RPMI8226 (cell line): Measurements from ENCODE around the gene ING4.
A peak's percentile ranks its signal among the peaks of the same experiment; 100 is the strongest.

ENCODE experiments used
- DNase-seq: peaks from one replicate; pipeline ENCODE4 v3.0.0-alpha.2; 2015

The ING4 gene

DNA sequence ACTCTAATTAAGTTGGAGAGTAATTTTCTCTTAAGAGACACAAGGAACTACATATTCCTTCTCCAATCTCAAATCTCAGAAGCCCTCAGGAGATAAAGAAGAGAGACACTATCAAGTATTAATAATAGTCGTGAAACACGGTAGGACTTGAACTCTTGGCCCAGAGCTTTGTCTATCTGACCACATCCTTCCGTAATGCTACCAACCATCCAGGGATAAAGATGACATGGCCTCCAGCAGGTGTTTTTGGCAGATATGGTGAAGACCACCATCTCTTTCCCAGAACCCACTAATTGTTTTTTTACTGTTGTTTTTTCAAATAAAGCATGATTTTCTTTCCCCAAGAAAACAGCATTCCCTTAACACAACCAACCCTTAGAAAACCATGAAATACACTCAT is 22.9 kb upstream of the ING4 start:
- DNase-seq = no peak

DNA sequence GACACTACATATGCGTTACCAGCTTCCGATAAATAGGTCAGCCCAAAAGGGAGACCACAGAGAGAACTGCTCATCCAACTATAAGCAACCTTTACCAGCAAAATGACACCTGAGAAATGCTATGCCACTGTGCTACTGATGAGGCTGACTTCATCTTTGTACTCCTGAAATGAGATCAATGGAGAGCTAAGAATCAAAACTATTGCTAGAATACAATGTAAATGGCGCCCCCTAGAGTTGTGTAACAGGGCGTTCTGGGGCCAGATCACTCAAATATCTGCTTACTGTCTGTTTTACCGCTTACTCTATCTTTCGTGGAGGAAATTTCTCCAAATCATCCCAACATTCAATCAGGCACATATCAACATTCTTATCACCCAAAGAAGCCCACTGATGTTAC is 21.7 kb upstream of the ING4 start:
- DNase-seq = peak; percentile 63

DNA sequence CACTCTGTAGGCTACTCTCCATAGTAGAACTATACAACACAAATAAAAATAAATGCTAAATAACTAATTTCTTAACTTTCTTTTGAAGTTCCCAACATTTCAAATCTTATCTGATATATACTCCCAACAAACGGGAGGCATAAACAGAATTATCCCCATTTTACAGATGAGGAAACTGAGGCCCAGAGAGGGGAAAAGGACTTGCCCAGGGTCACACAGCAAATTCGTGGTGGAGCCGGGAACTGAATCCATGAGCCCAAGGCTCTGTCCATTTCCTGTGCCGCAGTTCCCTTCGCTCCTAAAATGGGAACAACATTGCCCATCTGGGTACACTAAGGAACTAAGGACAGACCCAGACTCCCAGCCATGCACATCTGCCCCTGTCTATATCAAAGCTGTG is 14.0 kb upstream of the ING4 start:
- DNase-seq = no peak

DNA sequence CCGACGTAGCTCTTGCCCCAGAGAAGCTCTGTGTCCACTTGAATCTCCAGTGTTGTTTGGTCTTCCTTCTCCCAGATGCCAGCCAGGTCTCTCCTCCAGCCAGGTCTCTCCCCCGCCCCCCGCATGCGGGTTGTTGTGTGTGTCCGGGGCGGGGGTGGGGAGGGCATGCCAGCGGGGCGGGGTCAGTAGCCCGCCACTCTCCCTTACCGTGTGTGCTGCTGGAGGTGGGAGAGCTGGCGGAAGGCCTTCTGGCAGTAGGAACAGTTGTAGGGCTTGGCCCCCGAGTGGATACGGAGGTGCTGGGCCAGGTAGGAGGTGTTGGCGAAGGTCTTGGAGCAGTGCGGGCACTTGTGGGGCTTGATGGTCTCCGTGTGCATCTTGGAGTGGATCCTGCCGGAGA is 9.2 kb upstream of the ING4 start:
- no peak for DNase-seq

DNA sequence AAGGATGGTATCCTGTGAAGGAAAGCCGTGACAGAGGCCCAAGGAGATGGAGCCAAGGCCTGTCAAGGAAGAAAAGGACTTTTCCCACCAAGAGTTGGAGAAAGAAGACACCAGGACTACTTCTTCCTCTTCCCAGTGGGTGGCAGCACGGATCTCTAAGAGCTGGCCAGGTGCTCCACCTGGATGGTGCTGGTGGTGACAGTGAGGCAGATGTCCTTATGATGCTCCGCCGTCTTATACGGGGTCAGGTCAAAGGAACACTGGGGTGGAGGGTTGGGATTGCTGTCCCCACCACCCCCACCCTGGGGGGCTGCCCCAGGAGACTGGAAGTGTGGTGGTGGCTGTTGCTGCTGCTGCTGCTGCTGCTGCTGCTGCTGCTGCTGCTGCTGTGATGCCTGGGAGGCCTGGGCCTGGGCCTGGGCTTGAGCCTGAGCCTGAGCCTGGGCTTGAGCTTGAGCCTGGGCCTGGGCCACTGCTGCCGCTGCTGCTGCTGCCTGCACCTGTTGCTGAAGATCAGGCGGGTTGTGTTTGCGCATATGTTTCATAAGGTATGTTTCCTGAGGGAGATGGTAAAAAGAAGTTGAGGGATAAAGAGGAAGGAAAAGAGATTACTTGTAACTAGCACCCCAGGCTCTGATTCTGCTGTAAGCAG is 4.8 kb upstream of the ING4 start:
- peak; percentile 31 for DNase-seq

DNA sequence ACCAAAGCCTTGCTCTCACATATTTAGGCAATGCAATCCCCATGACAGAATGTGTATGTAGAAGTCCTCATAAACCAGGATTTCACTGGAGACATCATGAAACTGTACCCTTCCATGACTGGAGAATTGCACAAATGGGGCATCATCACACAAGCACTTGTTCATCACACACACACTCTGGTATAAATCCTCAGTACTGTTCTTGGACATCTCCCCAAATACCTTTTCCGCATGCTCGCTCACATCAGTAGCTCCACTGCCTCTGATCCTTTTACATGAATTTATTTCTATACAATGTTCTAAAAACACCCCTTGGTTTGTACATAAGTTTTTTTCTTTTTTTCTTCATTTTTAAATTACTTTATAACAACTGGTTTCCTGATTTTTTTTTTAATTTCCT is 3.3 kb upstream of the ING4 start:
- no peak for DNase-seq

DNA sequence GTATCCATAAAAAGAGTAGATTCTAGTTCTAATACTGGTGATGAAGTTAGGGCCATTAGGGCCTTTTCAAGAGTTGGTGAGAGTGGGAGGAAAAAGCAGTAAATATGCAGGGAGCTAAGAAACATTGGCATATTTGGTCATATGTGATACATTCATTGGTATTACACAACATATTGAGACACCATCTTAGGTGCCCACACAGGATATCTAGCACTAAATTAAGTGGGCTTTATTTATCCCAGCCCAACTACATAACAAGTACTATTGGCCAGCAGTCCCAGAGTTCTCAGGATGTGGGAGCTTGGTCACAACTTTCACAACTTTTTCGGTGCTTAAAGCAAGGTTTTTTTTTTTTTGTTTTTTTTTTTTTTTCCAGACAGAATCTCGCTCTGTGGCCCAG is 2.0 kb upstream of the ING4 start:
- no peak for DNase-seq

DNA sequence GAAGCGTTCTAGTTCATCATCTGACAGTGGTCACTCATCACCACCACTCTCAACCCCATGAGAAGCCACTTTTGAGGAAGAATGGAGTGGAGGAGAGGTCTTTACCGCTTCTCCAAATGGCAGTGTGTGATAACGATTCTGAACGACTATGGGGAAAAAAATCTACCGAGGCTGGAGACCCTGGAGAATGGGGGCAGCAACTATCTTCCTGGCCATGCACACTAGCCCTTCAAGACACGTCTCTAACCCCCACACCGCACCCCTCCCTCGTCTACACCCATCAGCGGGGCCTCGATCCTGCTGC is 365 bp downstream of the ING4 start:
- no peak for DNase-seq

DNA sequence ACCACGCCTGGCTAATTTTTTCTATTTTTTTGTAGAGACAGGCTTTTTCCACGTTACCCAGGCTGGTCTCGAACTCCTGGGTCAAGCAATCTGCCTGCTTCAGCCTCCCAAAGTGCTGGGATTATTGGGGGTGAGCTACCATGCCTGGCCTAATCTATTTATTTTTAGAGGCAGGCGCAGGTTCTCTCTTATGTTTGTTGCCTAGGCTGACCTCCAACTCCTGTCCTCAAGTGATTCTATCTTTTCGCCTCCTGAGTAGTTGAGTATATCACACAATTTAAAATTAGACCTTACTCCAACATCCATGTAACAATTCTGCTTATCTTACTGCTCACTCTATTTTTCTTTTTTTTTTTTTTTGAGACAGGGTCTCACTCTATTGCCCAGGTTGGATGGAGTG is 8.9 kb downstream of the ING4 start:
- no peak for DNase-seq

DNA sequence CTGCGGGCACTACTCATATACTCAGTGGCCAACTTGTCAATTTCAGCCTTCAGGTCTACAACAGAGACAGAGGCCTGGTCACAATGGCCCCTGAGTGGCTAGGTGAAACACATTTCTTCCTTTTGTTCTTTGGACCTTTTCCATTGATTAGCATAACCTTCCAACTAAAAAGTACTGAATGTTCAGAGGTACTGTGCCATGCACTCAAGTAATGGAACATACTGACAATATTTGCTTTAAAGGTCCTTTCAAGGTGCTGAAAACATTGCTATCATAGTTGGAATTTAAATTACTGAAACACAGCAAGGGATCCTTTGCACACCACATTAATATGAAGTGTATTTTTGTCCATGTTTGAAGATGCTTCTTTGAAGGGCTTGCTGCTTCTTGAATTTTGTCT is 9.6 kb downstream of the ING4 start:
- no peak for DNase-seq

DNA sequence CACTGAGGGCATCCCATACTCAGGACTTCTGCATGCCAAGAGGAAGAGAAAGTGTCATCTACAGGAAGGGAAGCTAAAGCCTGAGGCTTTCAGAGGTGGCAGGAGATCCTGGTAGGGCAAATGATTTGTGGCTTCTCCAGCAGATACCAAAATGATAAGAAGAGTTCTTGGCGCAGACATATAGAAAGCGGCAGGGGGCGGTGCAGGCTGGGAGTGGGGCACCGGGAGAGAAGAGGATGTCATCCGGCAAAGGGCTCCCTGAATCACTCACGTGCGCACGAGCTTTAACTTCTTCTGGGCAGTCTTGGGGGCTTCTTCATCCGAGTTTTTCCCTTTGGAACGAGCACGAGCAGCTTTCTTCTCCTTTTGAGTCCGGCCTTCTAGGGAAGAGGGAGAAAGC is 10.5 kb downstream of the ING4 start:
- no peak for DNase-seq

DNA sequence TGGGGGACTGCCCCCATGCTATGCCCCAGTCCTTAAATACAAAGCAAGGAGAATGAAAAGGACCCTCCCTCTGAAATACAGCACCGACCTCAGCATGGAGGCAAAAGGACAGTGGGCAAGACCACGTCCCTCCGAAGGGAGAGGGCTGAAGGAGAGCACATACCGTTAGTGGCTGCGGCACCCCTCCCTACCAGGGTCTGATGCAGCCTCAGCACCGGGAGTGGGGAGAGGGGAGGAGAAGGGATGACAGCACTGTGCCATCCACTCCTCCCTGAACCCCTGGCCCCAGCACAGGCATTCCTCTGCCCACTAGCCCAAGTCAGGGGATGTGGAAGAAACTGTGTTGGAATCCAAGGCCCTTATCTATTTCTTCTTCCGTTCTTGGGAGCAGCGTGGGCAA is 12.1 kb downstream of the ING4 start:
- DNase-seq = no peak

DNA sequence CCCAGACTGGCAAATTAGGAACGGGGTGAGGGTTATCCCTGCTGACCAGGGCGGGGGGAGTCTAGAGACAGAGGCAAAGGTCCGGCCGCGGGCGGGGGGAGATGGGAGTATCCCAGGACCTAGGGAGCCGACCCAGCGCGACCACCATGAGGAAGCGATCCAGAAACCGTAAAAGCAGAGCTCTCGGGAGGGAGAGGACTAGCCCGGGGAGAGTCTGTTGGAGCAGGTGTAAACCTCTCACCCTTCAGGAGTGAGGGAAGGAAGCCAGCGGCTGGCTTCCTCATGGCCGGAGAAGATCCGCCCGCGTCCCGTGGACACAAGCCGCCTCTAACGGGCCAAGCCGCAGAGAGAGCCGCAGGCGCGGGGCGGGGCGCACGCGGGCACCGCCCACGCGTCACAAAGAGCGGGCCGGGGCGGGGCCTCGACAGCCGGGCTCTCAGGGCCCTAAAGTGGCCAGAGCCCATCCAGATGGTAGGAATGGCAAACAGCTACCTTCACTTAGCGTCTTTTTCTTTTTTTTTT is 15.8 kb downstream of the ING4 start, which contains the start of gene ACRBP:
ACRBP (minus strand) TSS at position 350 of the 522 bp plus-strand sequence; CDS start at position 284, 66 bp downstream.
- peak; percentile 50 for DNase-seq

DNA sequence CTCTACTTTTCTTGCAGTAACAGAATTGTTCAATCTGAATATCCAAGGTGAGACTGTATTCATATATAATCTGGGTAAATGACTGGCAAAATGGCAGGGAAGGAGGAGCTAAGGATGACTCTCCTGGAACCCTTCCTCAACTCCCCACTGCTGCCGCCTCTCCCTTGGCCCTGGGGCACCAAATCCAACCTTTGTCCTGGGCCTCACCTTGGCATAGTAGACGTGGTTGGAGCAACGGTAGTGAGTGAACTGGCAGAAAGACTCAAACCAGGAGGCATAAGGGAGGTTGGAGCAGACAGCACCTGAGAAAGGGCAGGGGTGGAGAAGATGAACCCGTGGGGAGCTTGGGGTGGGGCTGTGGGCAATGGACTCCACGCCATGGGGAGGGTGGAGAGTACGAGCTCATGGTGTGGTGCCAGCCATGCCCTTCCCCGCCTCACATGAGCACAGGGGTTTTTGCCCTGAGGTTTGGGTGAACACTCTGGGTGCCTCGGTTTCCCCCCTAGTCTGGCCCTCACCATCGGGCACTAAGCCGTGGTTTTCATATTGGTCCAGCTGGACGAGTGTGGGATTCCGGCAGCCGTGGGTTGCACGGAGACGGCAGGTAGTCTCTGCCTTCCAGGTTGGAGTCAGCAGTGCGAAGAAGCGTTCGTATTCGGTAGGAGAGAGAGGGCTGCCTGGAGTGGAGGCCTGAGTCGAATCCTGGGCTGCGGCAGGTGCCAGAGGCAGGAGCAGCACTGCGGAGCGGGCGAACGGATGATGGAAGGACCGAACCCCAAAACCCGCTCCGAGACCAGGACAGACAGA is 16.4 kb downstream of the ING4 start:
- no peak for DNase-seq

DNA sequence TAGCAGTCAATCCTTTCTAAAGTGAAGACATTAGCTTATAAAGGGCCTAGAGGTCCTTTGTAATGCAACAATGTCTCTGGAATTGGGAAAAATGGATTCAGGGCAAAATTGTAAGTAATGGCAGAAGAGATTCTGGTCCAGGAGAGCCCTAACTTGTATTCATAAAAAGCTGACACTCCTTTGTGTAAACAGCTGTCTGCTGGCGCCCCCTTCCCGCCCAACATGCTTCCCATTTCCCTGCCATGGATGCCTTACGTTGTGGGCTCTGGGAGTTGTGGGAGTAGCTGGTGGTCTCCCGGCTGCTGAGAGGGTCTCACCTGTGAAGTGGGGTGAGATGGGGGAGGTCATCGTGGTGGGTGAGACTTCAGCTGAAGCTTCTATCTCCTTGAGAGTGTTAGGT is 18.0 kb downstream of the ING4 start:
- no peak for DNase-seq

DNA sequence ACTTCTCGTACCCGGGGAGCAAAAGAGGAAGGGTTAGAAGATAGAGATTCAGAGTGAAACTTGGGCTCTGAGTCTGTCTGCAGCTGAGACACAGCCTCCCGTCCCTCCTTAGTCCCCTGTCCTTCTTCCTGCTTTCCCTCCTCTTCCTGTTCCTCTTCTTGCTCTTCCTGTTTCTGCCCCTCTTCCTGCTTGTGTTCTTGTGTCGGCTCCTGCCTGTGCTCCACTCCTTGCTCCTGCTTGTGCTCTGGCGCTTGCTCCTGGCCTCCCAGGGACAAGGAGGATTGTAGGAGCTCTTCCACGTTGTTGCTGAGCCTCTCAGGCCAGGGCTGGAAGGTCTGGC is 18.7 kb downstream of the ING4 start:
- DNase-seq = no peak

DNA sequence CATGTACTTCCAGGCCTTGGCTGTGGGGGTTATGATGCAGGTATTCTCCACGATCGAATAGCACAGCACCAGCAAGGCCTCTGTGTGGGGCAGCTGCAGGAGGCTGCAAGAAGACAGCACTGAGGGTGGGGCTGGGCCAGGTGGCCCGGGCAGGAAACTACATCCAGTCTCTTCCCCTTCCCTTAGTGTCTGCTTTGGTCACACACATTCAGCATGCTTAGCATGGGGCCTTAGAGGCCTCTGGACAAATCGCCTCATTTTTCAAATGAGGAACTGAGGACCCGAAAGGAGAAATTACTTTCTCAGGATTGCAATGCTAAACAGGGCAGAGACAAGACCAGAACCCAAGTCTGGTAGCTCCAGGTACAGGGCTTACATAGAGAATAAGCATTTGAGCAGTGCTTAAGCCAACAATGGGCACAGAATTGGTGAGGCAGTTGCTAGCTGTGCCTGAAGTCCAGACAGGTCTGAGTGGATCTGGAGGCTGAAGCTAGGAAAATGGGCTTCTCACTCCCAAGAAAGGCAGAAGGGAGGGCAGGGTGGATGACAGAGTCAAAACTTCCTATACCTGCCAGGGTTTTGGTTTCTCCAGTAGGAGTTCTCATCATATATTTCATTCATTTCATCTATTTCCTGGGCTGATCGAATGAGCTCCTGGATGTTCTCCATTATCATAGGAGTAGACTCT is 19.2 kb downstream of the ING4 start:
- DNase-seq = peak; percentile 15

DNA sequence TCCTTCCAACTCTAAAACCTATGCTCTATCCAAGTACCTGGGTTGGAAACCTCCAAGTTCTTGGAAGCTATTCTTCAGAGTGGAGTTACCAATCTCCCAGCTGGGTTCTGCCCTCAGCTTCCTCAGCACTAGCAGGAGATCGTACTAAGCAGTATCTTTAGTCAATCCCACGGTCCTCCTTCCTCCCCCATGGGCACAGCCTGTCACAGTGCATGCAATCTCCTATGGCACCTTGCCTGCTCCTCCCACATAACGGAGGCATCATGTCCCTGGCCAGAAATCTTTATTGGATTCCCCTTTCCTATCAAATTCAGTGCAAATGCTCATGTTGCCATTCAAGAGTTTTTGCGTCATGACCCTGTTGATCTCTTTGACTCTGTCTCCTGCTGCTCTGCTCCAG is 21.8 kb downstream of the ING4 start:
- no peak for DNase-seq

DNA sequence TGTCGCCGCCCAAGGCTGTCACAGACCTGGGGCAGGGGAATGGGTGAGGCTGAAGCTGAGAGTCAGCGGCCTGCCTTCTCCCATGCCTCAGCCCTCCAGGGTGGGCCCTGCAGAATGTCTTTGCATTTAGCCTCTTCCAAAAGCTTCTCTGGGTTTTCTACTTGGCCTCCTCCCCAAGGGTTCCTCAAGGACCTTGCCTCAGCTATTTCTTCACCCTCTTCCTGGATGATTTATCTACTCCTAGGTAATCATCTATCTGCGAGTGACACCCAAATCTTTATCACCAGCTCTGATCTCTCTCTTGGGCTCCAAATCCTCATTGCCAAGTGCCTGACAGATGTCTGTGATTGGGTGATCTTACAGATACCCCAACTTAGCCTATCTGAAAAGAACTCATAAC is 22.4 kb downstream of the ING4 start:
- DNase-seq = no peak

DNA sequence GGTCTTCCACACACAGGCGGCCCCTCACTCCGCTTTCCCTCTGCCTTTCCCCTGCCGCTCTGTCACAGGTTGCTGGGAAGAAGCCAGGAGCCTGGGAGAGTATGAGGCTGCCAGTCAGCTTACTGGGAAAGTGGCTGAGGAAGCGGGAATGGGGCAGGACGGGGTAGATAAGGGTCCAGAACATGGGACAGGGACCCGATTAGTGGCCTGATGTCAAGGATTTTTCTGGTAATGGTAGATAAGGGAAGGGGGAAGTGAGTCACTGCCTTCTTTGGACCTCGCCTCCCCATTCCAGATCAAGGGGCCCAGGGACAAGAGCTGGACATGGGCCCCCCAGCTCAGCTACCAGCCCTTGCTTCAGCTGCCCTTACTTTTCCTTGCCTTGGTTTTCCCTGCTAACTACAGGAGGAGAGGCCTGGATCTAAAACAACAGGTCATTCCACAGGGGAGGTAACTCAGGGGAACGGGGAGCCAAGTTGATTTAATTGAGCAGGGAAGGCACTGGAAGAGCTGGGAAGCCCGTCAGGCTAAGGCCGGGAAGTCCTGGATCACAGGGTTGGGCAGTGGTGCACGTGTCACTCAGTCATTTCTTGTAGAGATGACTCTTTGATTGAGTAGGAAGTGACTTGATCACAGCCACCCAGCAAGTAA is 23.6 kb downstream of the ING4 start:
- no peak for DNase-seq

DNA sequence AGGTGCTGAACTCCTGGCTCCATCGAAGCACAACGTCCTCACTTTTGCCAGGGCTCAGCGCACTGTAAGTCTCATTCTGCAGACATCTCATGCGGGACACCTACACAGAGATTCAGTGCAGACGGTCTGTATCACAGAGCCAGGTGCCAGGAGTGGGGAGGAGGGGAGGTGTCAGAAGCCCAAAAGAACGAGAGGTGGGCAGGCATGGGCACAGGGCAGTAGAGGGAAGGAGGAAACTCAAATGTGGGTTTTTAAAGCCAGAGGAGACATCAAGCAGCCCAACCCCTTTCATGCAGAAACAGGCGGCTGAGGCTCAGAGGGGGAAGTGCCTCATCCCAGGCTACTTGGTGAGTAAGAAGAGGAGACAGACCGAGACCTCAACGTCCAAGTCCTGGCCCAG is 24.6 kb downstream of the ING4 start:
- no peak for DNase-seq

DNA sequence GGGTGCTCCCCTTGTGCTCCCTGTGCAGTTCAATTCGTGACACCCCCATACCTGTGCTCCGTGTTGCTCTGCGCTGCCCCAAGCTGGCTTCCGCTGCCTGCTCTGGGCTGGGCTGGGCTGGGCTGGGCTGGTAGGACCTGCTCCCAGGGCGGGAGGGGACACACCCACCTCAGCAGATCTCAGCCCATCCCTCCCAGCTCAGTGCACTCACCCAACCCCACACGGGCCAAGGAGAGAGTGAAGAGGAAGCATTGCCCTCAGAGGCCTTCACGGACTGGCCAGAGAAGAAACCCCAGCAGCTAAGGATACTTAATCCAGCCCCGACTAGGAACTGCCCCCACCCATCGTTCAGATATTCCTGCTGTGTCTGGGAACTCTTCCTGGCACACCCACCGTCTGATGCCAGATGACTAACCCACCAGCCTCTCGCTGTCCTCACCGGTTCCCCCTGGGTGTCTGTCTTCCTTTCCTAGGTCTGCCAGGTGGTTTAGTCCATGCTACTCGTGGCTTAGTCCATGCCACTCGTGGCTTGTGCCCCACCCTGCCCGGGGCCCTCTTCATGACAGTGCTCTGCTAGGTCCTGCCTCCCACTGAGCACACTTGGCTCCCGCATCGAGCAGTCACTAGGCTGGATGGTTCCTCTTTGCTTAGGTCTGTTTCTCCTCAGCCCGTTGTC is 26.9 kb downstream of the ING4 start, which contains the start of gene LPAR5:
LPAR5 (minus strand) TSS at position 104 of the 676 bp plus-strand sequence. CDS start 14,711 bp downstream, outside the sequence.
- no peak for DNase-seq

DNA sequence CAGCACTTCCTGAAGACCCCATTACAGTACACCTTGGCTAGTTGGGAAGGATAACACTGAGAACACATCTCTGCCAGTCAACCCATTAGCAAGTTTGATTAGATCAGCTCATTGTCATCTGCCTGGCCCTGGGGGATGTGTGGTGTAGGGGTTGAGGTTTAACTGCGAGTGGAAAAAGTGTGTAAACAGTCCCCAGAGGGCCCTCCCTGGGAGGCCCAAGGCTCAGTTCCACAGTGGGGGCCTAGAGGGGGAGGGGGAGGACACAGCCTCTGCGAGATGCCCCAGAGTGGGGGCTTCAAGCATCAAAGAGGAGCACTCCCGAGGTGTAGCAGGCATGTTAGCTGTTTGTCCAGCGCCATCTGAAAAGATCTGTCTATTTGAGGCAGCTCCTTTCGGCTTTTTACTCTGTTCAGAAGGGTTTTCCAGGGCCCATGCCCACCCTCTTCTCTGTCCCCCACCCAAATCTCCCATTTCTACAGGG is 27.5 kb downstream of the ING4 start:
- no peak for DNase-seq
